NCI-H146 (cell line): ENCODE data around the gene ANKRD40.
"Not testable (repeated sequence)": the region's sequence is repeated elsewhere in the genome, so short reads cannot be mapped to it uniquely, and the experiment has no call there.

Experiments
- DNase-seq: peaks from one replicate; lab custom pipeline; 2025; lab: John Stamatoyannopoulos, UW

The ANKRD40 gene

GRCh38 chr17:50707289-50708049 lies at the start of gene ANKRD40:
ANKRD40 (minus strand) TSS chr17:50707914; CDS start chr17:50707654, 260 bp downstream.
- DNase-seq: peak; percentile 87

GRCh38 chr17:50754521-50754920 lies 46.8 kb upstream of the ANKRD40 start:
- no peak for DNase-seq

- no peak for DNase-seq
These were observed 41.5 kb upstream of the ANKRD40 start for GRCh38 chr17:50749245-50749644.

GRCh38 chr17:50745631-50746030 lies 37.9 kb upstream of the ANKRD40 start:
- DNase-seq: no peak

GRCh38 chr17:50739098-50739497 lies 31.4 kb upstream of the ANKRD40 start:
- no peak for DNase-seq

GRCh38 chr17:50737118-50737698 lies 29.5 kb upstream of the ANKRD40 start:
- DNase-seq: no peak

- DNase-seq: no peak
These were observed 27.6 kb upstream of the ANKRD40 start for GRCh38 chr17:50735287-50735686.

- DNase-seq: no peak
These were observed 24.1 kb upstream of the ANKRD40 start for GRCh38 chr17:50731575-50732460.

- no peak for DNase-seq
These were observed 21.4 kb upstream of the ANKRD40 start for GRCh38 chr17:50728881-50729765.

GRCh38 chr17:50728112-50728429 lies 20.4 kb upstream of the ANKRD40 start:
- no peak for DNase-seq

GRCh38 chr17:50725769-50726655 lies 18.3 kb upstream of the ANKRD40 start:
- no peak for DNase-seq

- DNase-seq: not testable (repeated sequence)
These were observed 16.9 kb upstream of the ANKRD40 start for GRCh38 chr17:50724622-50725021.

GRCh38 chr17:50722746-50723145 lies 15.0 kb upstream of the ANKRD40 start:
- no peak for DNase-seq

- DNase-seq: no peak
These were observed 13.7 kb upstream of the ANKRD40 start for GRCh38 chr17:50721194-50722010.

- DNase-seq: no peak
These were observed 12.4 kb upstream of the ANKRD40 start for GRCh38 chr17:50719924-50720794.

GRCh38 chr17:50719144-50719923 lies 11.6 kb upstream of the ANKRD40 start, which contains the start of gene LUC7L3:
LUC7L3 (plus strand) TSS chr17:50719603; CDS start chr17:50719733, 130 bp downstream.
- peak; percentile 94 for DNase-seq

GRCh38 chr17:50715471-50715870 lies 7.8 kb upstream of the ANKRD40 start:
- no peak for DNase-seq

- no peak for DNase-seq
These were observed 4.9 kb upstream of the ANKRD40 start for GRCh38 chr17:50712641-50713040.
